WTC11 (cell line): ENCODE data around the gene SUV39H2.

ENCODE experiments used
- NFYB ChIP-seq: sonication (generic); formaldehyde crosslinking; conservative IDR thresholded peaks from 2 replicates; pipeline ENCODE4 v1.8.0; 2022; ENCODE audit warnings: low read depth, missing genetic modification reagents
- OVOL2 ChIP-seq: fragments of 250-450 bp; sonication (Bioruptor Pico); IDR thresholded peaks from 2 replicates; pipeline ENCODE4 v1.9.0; 2021; ENCODE audit warnings: mild to moderate bottlenecking, borderline replicate concordance
- SMAD3 ChIP-seq: sonication (generic); formaldehyde crosslinking; IDR thresholded peaks from 2 replicates; pipeline ENCODE4 v1.8.0; 2022; ENCODE audit warnings: missing genetic modification reagents, mild to moderate bottlenecking, borderline replicate concordance
- TF ChIP-seq, protein P1 (sequence below): fragments of 200-600 bp; IDR thresholded peaks from 2 replicates; pipeline ENCODE4 v1.8.0; 2022; ENCODE audit warnings: antibody characterized with exemption
- TF ChIP-seq, protein P2 (sequence below): sonication (generic); formaldehyde crosslinking; IDR thresholded peaks from 2 replicates; pipeline ENCODE4 v1.8.1; 2023; ENCODE audit warnings: mild to moderate bottlenecking, missing genetic modification reagents, moderate library complexity
- TF ChIP-seq, protein P3 (sequence below): sonication (generic); formaldehyde crosslinking; IDR thresholded peaks from 2 replicates; pipeline ENCODE4 v1.8.1; 2022; ENCODE audit warnings: missing genetic modification reagents, borderline replicate concordance
- TF ChIP-seq, protein P4 (sequence below): sonication (generic); formaldehyde crosslinking; conservative IDR thresholded peaks from 2 replicates; pipeline ENCODE4 v1.8.1; 2022; ENCODE audit warnings: mild to moderate bottlenecking, missing genetic modification reagents
- TF ChIP-seq, protein P5 (sequence below): sonication (generic); formaldehyde crosslinking; IDR thresholded peaks from 2 replicates; pipeline ENCODE4 v1.8.1; 2022; ENCODE audit warnings: low read depth, missing genetic modification reagents, borderline replicate concordance
- TF ChIP-seq, protein P6 (sequence below): sonication (generic); formaldehyde crosslinking; IDR thresholded peaks from 2 replicates; pipeline ENCODE4 v1.8.0; 2022; ENCODE audit warnings: mild to moderate bottlenecking, missing genetic modification reagents
- TF ChIP-seq, protein P7 (sequence below): sonication (generic); formaldehyde crosslinking; IDR thresholded peaks from 2 replicates; pipeline ENCODE4 v1.8.1; 2022; ENCODE audit warnings: low read depth, mild to moderate bottlenecking, moderate library complexity, missing genetic modification reagents, borderline replicate concordance

DNA sequence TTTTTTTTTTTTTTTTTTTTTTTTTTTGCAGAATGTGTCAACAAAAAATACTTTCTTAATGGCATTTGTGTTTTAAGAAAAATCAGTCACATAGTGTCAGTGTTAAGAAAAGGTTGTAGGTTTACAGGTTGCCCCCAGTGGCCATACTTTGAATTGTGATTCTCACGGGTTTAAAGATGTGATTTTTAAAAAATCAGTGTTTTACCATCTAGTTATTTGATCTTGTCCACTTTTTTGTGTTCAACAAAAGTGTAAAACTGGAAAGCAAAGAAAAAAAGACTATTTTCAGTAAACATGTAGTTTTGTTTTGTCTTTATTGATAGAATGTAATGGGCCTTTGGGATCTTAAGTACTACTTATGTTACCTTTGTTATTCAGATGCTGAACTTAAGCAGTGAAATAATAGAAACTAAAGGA is 25.7 kb downstream of the SUV39H2 start:
- TF ChIP-seq, protein P1, sequence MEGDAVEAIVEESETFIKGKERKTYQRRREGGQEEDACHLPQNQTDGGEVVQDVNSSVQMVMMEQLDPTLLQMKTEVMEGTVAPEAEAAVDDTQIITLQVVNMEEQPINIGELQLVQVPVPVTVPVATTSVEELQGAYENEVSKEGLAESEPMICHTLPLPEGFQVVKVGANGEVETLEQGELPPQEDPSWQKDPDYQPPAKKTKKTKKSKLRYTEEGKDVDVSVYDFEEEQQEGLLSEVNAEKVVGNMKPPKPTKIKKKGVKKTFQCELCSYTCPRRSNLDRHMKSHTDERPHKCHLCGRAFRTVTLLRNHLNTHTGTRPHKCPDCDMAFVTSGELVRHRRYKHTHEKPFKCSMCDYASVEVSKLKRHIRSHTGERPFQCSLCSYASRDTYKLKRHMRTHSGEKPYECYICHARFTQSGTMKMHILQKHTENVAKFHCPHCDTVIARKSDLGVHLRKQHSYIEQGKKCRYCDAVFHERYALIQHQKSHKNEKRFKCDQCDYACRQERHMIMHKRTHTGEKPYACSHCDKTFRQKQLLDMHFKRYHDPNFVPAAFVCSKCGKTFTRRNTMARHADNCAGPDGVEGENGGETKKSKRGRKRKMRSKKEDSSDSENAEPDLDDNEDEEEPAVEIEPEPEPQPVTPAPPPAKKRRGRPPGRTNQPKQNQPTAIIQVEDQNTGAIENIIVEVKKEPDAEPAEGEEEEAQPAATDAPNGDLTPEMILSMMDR = no peak
- TF ChIP-seq, protein P2, sequence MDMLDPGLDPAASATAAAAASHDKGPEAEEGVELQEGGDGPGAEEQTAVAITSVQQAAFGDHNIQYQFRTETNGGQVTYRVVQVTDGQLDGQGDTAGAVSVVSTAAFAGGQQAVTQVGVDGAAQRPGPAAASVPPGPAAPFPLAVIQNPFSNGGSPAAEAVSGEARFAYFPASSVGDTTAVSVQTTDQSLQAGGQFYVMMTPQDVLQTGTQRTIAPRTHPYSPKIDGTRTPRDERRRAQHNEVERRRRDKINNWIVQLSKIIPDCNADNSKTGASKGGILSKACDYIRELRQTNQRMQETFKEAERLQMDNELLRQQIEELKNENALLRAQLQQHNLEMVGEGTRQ (CRISPR knock-in tag) = no peak
- TF ChIP-seq SMAD3 (CRISPR knock-in tag) = no peak
- TF ChIP-seq OVOL2 (CRISPR knock-in tag) = no peak
- TF ChIP-seq, protein P3, sequence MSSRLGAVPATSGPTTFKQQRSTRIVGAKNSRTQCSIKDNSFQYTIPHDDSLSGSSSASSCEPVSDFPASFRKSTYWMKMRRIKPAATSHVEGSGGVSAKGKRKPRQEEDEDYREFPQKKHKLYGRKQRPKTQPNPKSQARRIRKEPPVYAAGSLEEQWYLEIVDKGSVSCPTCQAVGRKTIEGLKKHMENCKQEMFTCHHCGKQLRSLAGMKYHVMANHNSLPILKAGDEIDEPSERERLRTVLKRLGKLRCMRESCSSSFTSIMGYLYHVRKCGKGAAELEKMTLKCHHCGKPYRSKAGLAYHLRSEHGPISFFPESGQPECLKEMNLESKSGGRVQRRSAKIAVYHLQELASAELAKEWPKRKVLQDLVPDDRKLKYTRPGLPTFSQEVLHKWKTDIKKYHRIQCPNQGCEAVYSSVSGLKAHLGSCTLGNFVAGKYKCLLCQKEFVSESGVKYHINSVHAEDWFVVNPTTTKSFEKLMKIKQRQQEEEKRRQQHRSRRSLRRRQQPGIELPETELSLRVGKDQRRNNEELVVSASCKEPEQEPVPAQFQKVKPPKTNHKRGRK (CRISPR knock-in tag) = no peak
- TF ChIP-seq, protein P4, sequence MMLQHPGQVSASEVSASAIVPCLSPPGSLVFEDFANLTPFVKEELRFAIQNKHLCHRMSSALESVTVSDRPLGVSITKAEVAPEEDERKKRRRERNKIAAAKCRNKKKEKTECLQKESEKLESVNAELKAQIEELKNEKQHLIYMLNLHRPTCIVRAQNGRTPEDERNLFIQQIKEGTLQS (CRISPR knock-in tag) = no peak
- TF ChIP-seq, protein P5, sequence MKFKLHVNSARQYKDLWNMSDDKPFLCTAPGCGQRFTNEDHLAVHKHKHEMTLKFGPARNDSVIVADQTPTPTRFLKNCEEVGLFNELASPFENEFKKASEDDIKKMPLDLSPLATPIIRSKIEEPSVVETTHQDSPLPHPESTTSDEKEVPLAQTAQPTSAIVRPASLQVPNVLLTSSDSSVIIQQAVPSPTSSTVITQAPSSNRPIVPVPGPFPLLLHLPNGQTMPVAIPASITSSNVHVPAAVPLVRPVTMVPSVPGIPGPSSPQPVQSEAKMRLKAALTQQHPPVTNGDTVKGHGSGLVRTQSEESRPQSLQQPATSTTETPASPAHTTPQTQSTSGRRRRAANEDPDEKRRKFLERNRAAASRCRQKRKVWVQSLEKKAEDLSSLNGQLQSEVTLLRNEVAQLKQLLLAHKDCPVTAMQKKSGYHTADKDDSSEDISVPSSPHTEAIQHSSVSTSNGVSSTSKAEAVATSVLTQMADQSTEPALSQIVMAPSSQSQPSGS (CRISPR knock-in tag) = no peak
- TF ChIP-seq, protein P6, sequence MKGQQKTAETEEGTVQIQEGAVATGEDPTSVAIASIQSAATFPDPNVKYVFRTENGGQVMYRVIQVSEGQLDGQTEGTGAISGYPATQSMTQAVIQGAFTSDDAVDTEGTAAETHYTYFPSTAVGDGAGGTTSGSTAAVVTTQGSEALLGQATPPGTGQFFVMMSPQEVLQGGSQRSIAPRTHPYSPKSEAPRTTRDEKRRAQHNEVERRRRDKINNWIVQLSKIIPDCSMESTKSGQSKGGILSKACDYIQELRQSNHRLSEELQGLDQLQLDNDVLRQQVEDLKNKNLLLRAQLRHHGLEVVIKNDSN (CRISPR knock-in tag) = no peak
- TF ChIP-seq, protein P7, sequence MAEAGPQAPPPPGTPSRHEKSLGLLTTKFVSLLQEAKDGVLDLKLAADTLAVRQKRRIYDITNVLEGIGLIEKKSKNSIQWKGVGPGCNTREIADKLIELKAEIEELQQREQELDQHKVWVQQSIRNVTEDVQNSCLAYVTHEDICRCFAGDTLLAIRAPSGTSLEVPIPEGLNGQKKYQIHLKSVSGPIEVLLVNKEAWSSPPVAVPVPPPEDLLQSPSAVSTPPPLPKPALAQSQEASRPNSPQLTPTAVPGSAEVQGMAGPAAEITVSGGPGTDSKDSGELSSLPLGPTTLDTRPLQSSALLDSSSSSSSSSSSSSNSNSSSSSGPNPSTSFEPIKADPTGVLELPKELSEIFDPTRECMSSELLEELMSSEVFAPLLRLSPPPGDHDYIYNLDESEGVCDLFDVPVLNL (CRISPR knock-in tag) = no peak
- TF ChIP-seq NFYB = no peak
